Keratinocyte (primary cell): ENCODE results near the gene MED12L. TPM values are rescaled to one million over a fixed set of nuclear protein-coding genes. Genes with fewer than 3 reads are reported as not detected.

ENCODE experiments used
- DNase-seq: peaks from one replicate; pipeline ENCODE4 v3.0.0-alpha.2; 2011; ENCODE audit warnings: low read depth, missing footprints, low spot score
- FAIRE-seq: peaks from 2 replicates; lab custom pipeline; 2011; peaks lifted over from hg19 to GRCh38; lab: Jason Lieb, UNC
- H2AFZ ChIP-seq: 2 replicates; pipeline ENCODE4 v1.6.0; 2012; ENCODE audit warnings: low read length, control low read depth, inconsistent platforms; ENCODE audit not compliant: control insufficient read depth
- H3K27ac ChIP-seq: 2 replicates; pipeline ENCODE4 v1.5.1; 2011; ENCODE audit warnings: low read length; ENCODE audit not compliant: control insufficient read depth, insufficient read depth
- H3K27me3 ChIP-seq: 3 replicates; pipeline ENCODE4 v1.6.0; 2011; ENCODE audit warnings: low read length; ENCODE audit not compliant: control insufficient read depth, insufficient read depth; ENCODE audit errors: extremely low read depth
- H3K36me3 ChIP-seq, 2 experiments: 2 replicates in 1 of 2; 3 replicates in 1 of 2; pipeline ENCODE4 v1.5.1; 2011; ENCODE audit warnings: low read length in 2 of 2, mild to moderate bottlenecking in 1 of 2; ENCODE audit not compliant: control insufficient read depth in 2 of 2, insufficient read depth in 2 of 2; ENCODE audit errors: extremely low read depth in 1 of 2
- H3K4me1 ChIP-seq: 3 replicates; pipeline ENCODE4 v1.5.1; 2011; ENCODE audit warnings: low read length; ENCODE audit not compliant: control insufficient read depth, insufficient read depth; ENCODE audit errors: extremely low read depth
- H3K4me2 ChIP-seq: 3 replicates; pipeline ENCODE4 v1.6.0; 2011; ENCODE audit warnings: low read depth, low read length; ENCODE audit not compliant: control insufficient read depth, insufficient read depth; ENCODE audit errors: extremely low read depth
- H3K4me3 ChIP-seq, 3 experiments: fragments of 200-600 bp in 1 of 3; sonication (generic) in 1 of 3; 2 replicates in 2 of 3; 3 replicates in 1 of 3; pipeline ENCODE4 v1.5.1; 2011 to 2016; ENCODE audit warnings: low read length in 3 of 3, mild to moderate bottlenecking in 3 of 3, control low read depth in 2 of 3, inconsistent platforms in 1 of 3, low read depth in 1 of 3, mixed read lengths in 1 of 3, mixed run types in 1 of 3, moderate library complexity in 1 of 3; ENCODE audit not compliant: control insufficient read depth in 2 of 3, insufficient read depth in 2 of 3; ENCODE audit errors: extremely low read depth in 1 of 3
- H3K79me2 ChIP-seq: 2 replicates; pipeline ENCODE4 v1.6.0; 2012; ENCODE audit warnings: low read length; ENCODE audit not compliant: control insufficient read depth, insufficient read depth
- H3K9ac ChIP-seq: 3 replicates; pipeline ENCODE4 v1.6.0; 2011; ENCODE audit warnings: low read length; ENCODE audit not compliant: control insufficient read depth, insufficient read depth; ENCODE audit errors: extremely low read depth
- H3K9me1 ChIP-seq: 3 replicates; pipeline ENCODE4 v1.6.0; 2011; ENCODE audit warnings: low read length; ENCODE audit not compliant: control insufficient read depth, insufficient read depth; ENCODE audit errors: extremely low read depth
- H3K9me3 ChIP-seq: 2 replicates; pipeline ENCODE4 v1.5.1; 2012; ENCODE audit warnings: low read depth, low read length; ENCODE audit not compliant: control insufficient read depth
- H4K20me1 ChIP-seq: 3 replicates; pipeline ENCODE4 v1.6.0; 2011; ENCODE audit warnings: low read length; ENCODE audit not compliant: control insufficient read depth, insufficient read depth; ENCODE audit errors: extremely low read depth
- EZH2 ChIP-seq: IDR thresholded peaks from one replicate; pipeline ENCODE4 v1.6.1; 2012; ENCODE audit warnings: inconsistent platforms, mild to moderate bottlenecking, low read length, moderate library complexity
- dilution Hi-C: fragments of 300-500 bp; cut with MboI; formaldehyde crosslinking; loops from one replicate; pipeline ENCODE4 v1.7.0; 2020; ENCODE audit warnings: low sequenced_read_pairs; ENCODE audit not compliant: extremely low pct_ligation_motif_present
- polyA plus RNA-seq, 5 experiments: library from polyadenylated mRNA; depleted of rRNA in 3 of 5; stranded (reverse) in 3 of 5; stranded (forward) in 1 of 5; unstranded in 1 of 5; fragments of >200 nt; gene quantifications; 1 replicate in 1 of 5; 2 replicates in 3 of 5; 3 replicates in 1 of 5; pipeline versions ENCODE4 v1.2.1 to v1.2.3, GENCODE V29; 2011 to 2012; ENCODE audit warnings: missing spikeins in 2 of 5, low read depth in 1 of 5, low replicate concordance in 1 of 5
- TF ChIP-seq, protein P1 (sequence below), 3 experiments: IDR thresholded peaks in 1 of 3; conservative IDR thresholded peaks in 1 of 3; optimal IDR thresholded peaks in 1 of 3; 2 replicates in 2 of 3; 3 replicates in 1 of 3; pipeline versions ENCODE3 to v1.5.1; 2011; ENCODE audit warnings: low read length in 3 of 3, mild to moderate bottlenecking in 3 of 3, moderate library complexity in 2 of 3, control low read depth in 1 of 3, inconsistent platforms in 1 of 3; ENCODE audit not compliant: insufficient read depth in 2 of 3; ENCODE audit errors: extremely low read depth in 1 of 3

MED12L gene
- polyA plus RNA-seq, 1 donor (not counting 4 experiments of a cell fraction or from before 2014, with no cell fraction given) = 0.04 TPM

DNA sequence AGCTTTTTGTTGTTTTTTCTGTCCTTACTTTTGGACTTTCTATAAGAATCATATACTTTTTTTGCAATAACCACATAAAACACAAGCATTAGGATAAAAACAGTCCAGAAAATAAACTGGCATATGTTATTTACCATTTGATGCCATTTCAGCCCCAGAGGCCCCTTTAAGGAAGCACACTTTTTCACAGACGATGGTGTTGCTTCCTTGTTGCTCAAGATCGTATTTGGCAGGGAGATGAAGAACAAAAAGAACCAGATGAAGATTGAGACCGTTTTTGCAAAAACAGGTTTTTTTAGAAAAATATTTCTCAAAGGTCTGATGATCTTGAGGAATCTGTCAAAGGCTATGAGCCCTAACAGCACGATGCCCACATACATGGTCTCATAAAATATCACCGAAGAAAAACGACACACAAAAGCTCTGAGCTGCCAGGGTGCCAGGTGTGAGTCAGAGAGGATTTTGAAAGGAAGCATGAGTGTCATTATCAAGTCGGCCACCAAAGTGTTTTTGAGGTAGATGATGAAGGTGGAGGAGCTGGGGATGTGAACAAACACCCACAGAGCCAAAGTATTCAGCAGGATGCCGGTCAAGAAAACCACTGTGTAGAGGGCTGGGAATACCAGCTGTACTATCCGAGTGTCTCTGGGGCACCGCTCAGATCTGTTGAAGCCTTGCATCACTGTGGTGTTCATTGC is 243.0 kb downstream of the MED12L start:
- no peaks in the 10 kb centered on the region for H3K36me3 ChIP-seq
- no peaks in the 10 kb centered on the region for H3K9me1 ChIP-seq
- H4K20me1 ChIP-seq = no peaks in the 10 kb centered on the region
- peak overlapping the region; percentile 62 for H3K4me2 ChIP-seq
- peaks cover 12% of the 10 kb centered on the region for H3K4me1 ChIP-seq
- no peaks in the 10 kb centered on the region for H3K79me2 ChIP-seq
- no peaks in the 10 kb centered on the region for H3K9me3 ChIP-seq
- H3K27ac ChIP-seq = no peak overlapping the region
- FAIRE-seq (peak; percentile 46), DNase-seq (no peak)
- H2AFZ ChIP-seq = peak overlapping the region; percentile 55
- peak overlapping the region; percentile 8 for H3K9ac ChIP-seq
- TF ChIP-seq, protein P1, sequence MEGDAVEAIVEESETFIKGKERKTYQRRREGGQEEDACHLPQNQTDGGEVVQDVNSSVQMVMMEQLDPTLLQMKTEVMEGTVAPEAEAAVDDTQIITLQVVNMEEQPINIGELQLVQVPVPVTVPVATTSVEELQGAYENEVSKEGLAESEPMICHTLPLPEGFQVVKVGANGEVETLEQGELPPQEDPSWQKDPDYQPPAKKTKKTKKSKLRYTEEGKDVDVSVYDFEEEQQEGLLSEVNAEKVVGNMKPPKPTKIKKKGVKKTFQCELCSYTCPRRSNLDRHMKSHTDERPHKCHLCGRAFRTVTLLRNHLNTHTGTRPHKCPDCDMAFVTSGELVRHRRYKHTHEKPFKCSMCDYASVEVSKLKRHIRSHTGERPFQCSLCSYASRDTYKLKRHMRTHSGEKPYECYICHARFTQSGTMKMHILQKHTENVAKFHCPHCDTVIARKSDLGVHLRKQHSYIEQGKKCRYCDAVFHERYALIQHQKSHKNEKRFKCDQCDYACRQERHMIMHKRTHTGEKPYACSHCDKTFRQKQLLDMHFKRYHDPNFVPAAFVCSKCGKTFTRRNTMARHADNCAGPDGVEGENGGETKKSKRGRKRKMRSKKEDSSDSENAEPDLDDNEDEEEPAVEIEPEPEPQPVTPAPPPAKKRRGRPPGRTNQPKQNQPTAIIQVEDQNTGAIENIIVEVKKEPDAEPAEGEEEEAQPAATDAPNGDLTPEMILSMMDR (optimal IDR thresholded peaks at IDR 0.05 in 1 of 3, IDR thresholded peaks at IDR 0.05 in 1 of 3, conservative IDR thresholded peaks at IDR 0.05 in 1 of 3; ENCODE audit: extremely low read depth in 1 of 3, insufficient read depth in 2 of 3, low read length in 3 of 3) = no peak
- no peak for TF ChIP-seq EZH2
- H3K27me3 ChIP-seq = no peaks in the 10 kb centered on the region
- dilution Hi-C loops = no loop called here
- H3K4me3 ChIP-seq = no peak overlapping the region

DNA sequence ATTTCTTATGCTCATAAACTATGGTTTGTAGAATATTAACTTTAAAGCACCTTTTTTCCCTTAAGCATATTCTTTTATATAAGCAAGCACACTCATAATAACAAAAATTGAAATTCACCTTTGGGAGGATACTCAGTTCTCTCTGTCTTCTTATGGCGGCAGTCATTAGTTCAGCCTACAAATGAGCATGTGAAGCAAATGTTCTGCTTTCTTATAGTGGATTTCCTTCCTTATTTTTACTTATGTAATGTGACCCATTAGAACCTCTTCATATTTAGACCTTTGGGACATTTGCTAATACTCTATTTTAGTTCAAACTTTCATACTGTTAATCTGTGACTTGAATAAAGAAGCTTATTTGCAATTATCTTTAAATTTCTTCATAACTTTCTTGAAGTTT is 243.9 kb downstream of the MED12L start, which contains the start of gene P2RY13:
P2RY13 (minus strand) TSS at position 187 of the 400 bp plus-strand sequence; CDS start at position 166, 21 bp downstream.
- no peaks in the 10 kb centered on the region for H3K9me1 ChIP-seq
- peaks cover 12% of the 10 kb centered on the region for H3K4me1 ChIP-seq
- H3K4me2 ChIP-seq = peak within 1 kb of the TSS; percentile 62
- no peaks in the 10 kb centered on the region for H3K36me3 ChIP-seq
- H2AFZ ChIP-seq = peak within 1 kb of the TSS; percentile 55
- dilution Hi-C loops = no loop called here
- H3K4me3 ChIP-seq = no peak within 1 kb of the TSS
- no peaks in the 10 kb centered on the region for H3K27me3 ChIP-seq
- H4K20me1 ChIP-seq = no peaks in the 10 kb centered on the region
- H3K9ac ChIP-seq = peak within 1 kb of the TSS; percentile 8
- no peaks in the 10 kb centered on the region for H3K9me3 ChIP-seq
- DNase-seq (no peak), FAIRE-seq (no peak)
- no peak within 1 kb of the TSS for H3K27ac ChIP-seq
- TF ChIP-seq, protein P1 (optimal IDR thresholded peaks at IDR 0.05 in 1 of 3, IDR thresholded peaks at IDR 0.05 in 1 of 3, conservative IDR thresholded peaks at IDR 0.05 in 1 of 3; ENCODE audit: extremely low read depth in 1 of 3, insufficient read depth in 2 of 3, low read length in 3 of 3) = no peak
- no peak for TF ChIP-seq EZH2
- no peaks in the 10 kb centered on the region for H3K79me2 ChIP-seq
